Smooth muscle cell (in vitro differentiated cells): Measurements from ENCODE around the gene KLHDC7B. TPM values are rescaled to one million over a fixed set of nuclear protein-coding genes. Genes with fewer than 3 reads are reported as not detected.

Source experiments
- DNase-seq: peaks from one replicate; lab custom pipeline; 2025; ENCODE audit not compliant: unreplicated experiment; lab: John Stamatoyannopoulos, UW
- H2AFZ ChIP-seq: fragments of 200-600 bp; sonication (generic); 2 replicates; pipeline ENCODE4 v1.6.0; 2016; ENCODE audit warnings: antibody characterized with exemption, low read depth, mild to moderate bottlenecking
- H3F3A ChIP-seq: fragments of 200-600 bp; sonication (generic); 2 replicates; pipeline ENCODE4 v1.6.0; 2017; ENCODE audit warnings: antibody characterized with exemption, low read depth
- H3K27ac ChIP-seq: fragments of 200-600 bp; sonication (generic); 2 replicates; pipeline ENCODE4 v1.5.1; 2016; ENCODE audit warnings: low read depth, mild to moderate bottlenecking
- H3K27me3 ChIP-seq: fragments of 200-600 bp; sonication (generic); 2 replicates; pipeline ENCODE4 v1.6.1; 2016; ENCODE audit warnings: low read depth, mild to moderate bottlenecking
- H3K36me3 ChIP-seq: fragments of 200-600 bp; sonication (generic); 2 replicates; pipeline ENCODE4 v1.5.1; 2016; ENCODE audit warnings: low read depth
- H3K4me1 ChIP-seq: fragments of 200-600 bp; sonication (generic); 2 replicates; pipeline ENCODE4 v1.5.1; 2016; ENCODE audit warnings: low read depth
- H3K4me2 ChIP-seq: fragments of 200-600 bp; sonication (generic); 2 replicates; pipeline ENCODE4 v1.6.0; 2016; ENCODE audit warnings: mild to moderate bottlenecking
- H3K4me3 ChIP-seq: fragments of 200-600 bp; sonication (generic); 2 replicates; pipeline ENCODE4 v1.5.1; 2016; ENCODE audit warnings: mild to moderate bottlenecking
- H3K79me2 ChIP-seq: fragments of 200-600 bp; sonication (generic); 2 replicates; pipeline ENCODE4 v1.6.0; 2016; ENCODE audit warnings: low read depth, mild to moderate bottlenecking
- H3K9ac ChIP-seq: fragments of 200-600 bp; sonication (generic); 2 replicates; pipeline ENCODE4 v1.6.0; 2016; ENCODE audit warnings: low read depth
- H3K9me3 ChIP-seq: fragments of 200-600 bp; sonication (generic); replicated peaks from 2 replicates; pipeline ENCODE4 v1.5.1; 2016; ENCODE audit warnings: low read depth
- H4K20me1 ChIP-seq: fragments of 200-600 bp; sonication (generic); 2 replicates; pipeline ENCODE4 v1.6.0; 2016; ENCODE audit warnings: low read depth
- CTCF ChIP-seq: fragments of 200-600 bp; sonication (generic); IDR thresholded peaks from 2 replicates; pipeline ENCODE4 v1.5.1; 2017; ENCODE audit warnings: borderline replicate concordance, mild to moderate bottlenecking, antibody characterized with exemption; ENCODE audit not compliant: insufficient read depth, poor library complexity, severe bottlenecking
- WGBS: methylation state at CpG from one replicate; pipeline ENCODE4 v1.1.7; 2016; ENCODE audit warnings: low lambda C conversion rate; 5-methylcytosine and 5-hydroxymethylcytosine counted together
- polyA plus RNA-seq: library from polyadenylated mRNA; unstranded; fragments of >200 nt; fragmentation: Nextera tagmentation; extraction: Ambion mirVana; gene quantifications from 2 replicates; pipeline ENCODE4 v1.2.1, GENCODE V29; 2016
- total RNA-seq: library from RNA; depleted of rRNA; stranded (reverse); fragments of >200 nt; gene quantifications from 2 replicates; pipeline ENCODE4 v1.2.3, GENCODE V29; 2014

The KLHDC7B gene
- total and polyA plus RNA-seq, 2 experiments from 2014 or later, result 1.1 to 1.5 TPM

- TF ChIP-seq CTCF, result no peak
- no peaks in the 10 kb centered on the region for H3K9me3 ChIP-seq
- H3F3A ChIP-seq, result no peaks in the 10 kb centered on the region
- H3K79me2 ChIP-seq, result no peaks in the 10 kb centered on the region
- no peaks in the 10 kb centered on the region for H3K4me1 ChIP-seq
- no peak overlapping the region for H3K4me3 ChIP-seq
- 98% methylated on average over 8 of the region's 8 CpGs for WGBS
- no peak overlapping the region for H3K27ac ChIP-seq
- H4K20me1 ChIP-seq, result no peaks in the 10 kb centered on the region
- no peaks in the 10 kb centered on the region for H3K27me3 ChIP-seq
- no peak overlapping the region for H3K4me2 ChIP-seq
- H3K9ac ChIP-seq, result no peak overlapping the region
- H3K36me3 ChIP-seq, result peaks cover 3% of the 10 kb centered on the region
- H2AFZ ChIP-seq, result no peak overlapping the region
- no peak for DNase-seq
These were observed 23.4 kb downstream of the KLHDC7B start for GRCh38 chr22:50569041-50569459.

GRCh38 chr22:50569896-50570535 is 24.3 kb downstream of the KLHDC7B start:
- Histone ChIP-seq H3K79me2 (no peaks in the 10 kb centered on the region), H3K27me3 (no peaks in the 10 kb centered on the region), H3K9ac (no peak overlapping the region), H2AFZ (no peak overlapping the region), H3K27ac (no peak overlapping the region), H3K4me2 (no peak overlapping the region), H3K4me3 (no peak overlapping the region), H3K36me3 (peaks cover 3% of the 10 kb centered on the region), H3F3A (no peaks in the 10 kb centered on the region), H3K4me1 (no peaks in the 10 kb centered on the region), H4K20me1 (no peaks in the 10 kb centered on the region), H3K9me3 (no peaks in the 10 kb centered on the region)
- 96% methylated on average over 12 of the region's 13 CpGs for WGBS
- TF ChIP-seq CTCF, result no peak
- DNase-seq, result no peak

GRCh38 chr22:50570861-50571260 is 25.2 kb downstream of the KLHDC7B start:
- no peak for DNase-seq
- WGBS, result 98% methylated on average over 12 of the region's 12 CpGs
- no peaks in the 10 kb centered on the region for H4K20me1 ChIP-seq

More at GRCh38 chr22:50570861-50571260, 25.2 kb downstream of the KLHDC7B start:
- H3K9ac ChIP-seq, result no peak overlapping the region
- H3K9me3 ChIP-seq, result no peaks in the 10 kb centered on the region
- no peaks in the 10 kb centered on the region for H3F3A ChIP-seq
- H3K79me2 ChIP-seq, result no peaks in the 10 kb centered on the region
- no peaks in the 10 kb centered on the region for H3K27me3 ChIP-seq
- H3K4me1 ChIP-seq, result no peaks in the 10 kb centered on the region
- H2AFZ ChIP-seq, result no peak overlapping the region
- no peak overlapping the region for H3K4me3 ChIP-seq
- no peak overlapping the region for H3K4me2 ChIP-seq
- no peak for TF ChIP-seq CTCF
- no peak overlapping the region for H3K27ac ChIP-seq
- peaks cover 3% of the 10 kb centered on the region for H3K36me3 ChIP-seq
